ENCODE data around the gene ITGB1. TPM values are rescaled to one million over a fixed set of nuclear protein-coding genes. Genes with fewer than 3 reads are reported as not detected.

Gene ITGB1
- total and polyA plus RNA-seq, 9 of the 15 experiments (the other 6 are each of a cell fraction or from before 2014, with no cell fraction given): 40.2 to 194 (median 155) TPM

DNA sequence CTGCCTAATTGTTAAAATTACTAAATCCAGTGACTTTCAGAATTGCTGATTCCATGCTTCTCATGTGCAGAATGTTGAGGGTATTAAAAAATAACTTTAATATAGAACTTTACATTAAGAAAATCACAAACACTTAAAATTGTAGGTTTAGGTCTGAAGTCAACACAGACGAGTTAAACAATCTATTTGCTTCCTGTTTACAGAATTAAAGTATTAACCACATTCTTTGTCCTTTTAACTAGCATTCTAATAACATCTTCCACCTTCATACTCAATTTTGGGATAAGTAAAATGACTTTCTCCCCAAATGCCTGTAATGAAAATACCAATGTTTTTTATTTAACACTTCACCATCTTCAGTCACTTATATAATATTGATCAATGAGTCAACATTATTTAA lies 2.2 kb downstream of the ITGB1 start:
- 0% methylated on average over 1 of the region's 1 CpG for WGBS (ENCODE audit: insufficient coverage, low coverage, missing lambda C conversion rate)
- ATAC-seq (no peak), FAIRE-seq (no peak), DNase-seq (ENCODE audit: extremely low read depth in 1 of 4, low spot score in 3 of 4) (no peak)
- peaks cover 10 to 40% of the 10 kb centered on the region in 2 experiments; a peak in 4 of 5 replicates for H3K4me1 ChIP-seq (replicated peaks in 1 of 2; ENCODE audit: control insufficient read depth in 2 of 2, insufficient read depth in 2 of 2, low read length in 2 of 2)
- H3K9me1 ChIP-seq (ENCODE audit: control insufficient read depth, insufficient read depth, low read length): no peaks in the 10 kb centered on the region
- in situ Hi-C loops (cut with MboI): no loop called here
- CTCF ChIA-PET (ENCODE audit: low intra/inter-chr PET ratio): no interaction called here
- BruUV-seq (replicated peaks): TSS peak; percentile 41
- peaks cover 15% of the 10 kb centered on the region; the same call in 2 of the 3 replicates for H3K36me3 ChIP-seq (ENCODE audit: control insufficient read depth, insufficient read depth, low read length)
- H4K20me1 ChIP-seq (replicated peaks; ENCODE audit: control insufficient read depth, insufficient read depth, low read length): peaks cover 21% of the 10 kb centered on the region
- H3K4me3 ChIP-seq: peak overlapping the region; percentile 81
- no peaks in the 10 kb centered on the region for H3K9me3 ChIP-seq (replicated peaks; ENCODE audit: control insufficient read depth, insufficient read depth, low read depth, low read length)
- H3K9ac ChIP-seq (ENCODE audit: insufficient read depth in 1 of 2, low read depth in 2 of 2, low read length in 2 of 2): peak overlapping the region in 1 of 2 experiments; percentile 96; a peak in 2 of 4 replicates
- TF ChIP-seq CAMTA2 (CRISPR knock-in tag; conservative IDR thresholded peaks at IDR 0.05): no peak
- POLR2A ChIA-PET: interaction anchor here (0.7 to 2.9 kb wide), 7 partner anchors 8 to 1118 kb away, joined by 3 to 20 read pairs (median 11); no protein-coding TSS in a partner anchor
- no peaks in the 10 kb centered on the region for H3K27me3 ChIP-seq (ENCODE audit: control insufficient read depth in 2 of 2, insufficient read depth in 2 of 2, low read length in 2 of 2)
- H3K4me2 ChIP-seq (ENCODE audit: insufficient read depth, low read length): peak overlapping the region; percentile 85
- peak overlapping the region; percentile 97 for H3K27ac ChIP-seq (ENCODE audit: extremely low read depth, low read depth, low read length)
- H3K79me2 ChIP-seq (ENCODE audit: control insufficient read depth, insufficient read depth, low read length): peaks cover 95% of the 10 kb centered on the region
- H2AFZ ChIP-seq (ENCODE audit: low read depth, low read length): no peak overlapping the region
- intact Hi-C loops (cut with micrococcal nuclease): loop anchor here (5.0 to 10.0 kb wide), 2 partner anchors 33 to 581 kb away; no protein-coding TSS in a partner anchor

DNA sequence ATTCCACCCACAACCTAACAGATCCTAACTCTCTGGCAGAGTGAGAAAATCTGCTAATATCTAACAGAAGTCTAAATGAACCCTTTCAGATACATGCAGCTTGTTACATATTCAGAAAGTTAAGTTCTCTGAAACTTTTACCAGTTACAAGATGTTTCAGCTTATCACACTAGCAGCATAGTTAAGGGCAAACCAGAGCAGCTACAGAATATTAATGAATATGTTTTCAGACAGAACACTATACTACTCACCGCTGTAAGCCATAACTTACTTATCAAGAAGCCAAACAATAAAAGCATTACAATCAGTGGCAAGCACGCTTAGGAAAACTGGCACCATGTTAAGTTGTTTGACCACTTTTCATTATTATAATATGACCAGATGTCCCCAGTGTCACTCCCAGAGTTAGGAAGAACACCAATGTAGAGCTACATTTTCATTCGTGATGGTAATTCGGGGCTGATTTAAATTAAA lies 2.7 kb downstream of the ITGB1 start:
- ATAC-seq (no peak), DNase-seq (ENCODE audit: extremely low read depth in 1 of 4, low spot score in 3 of 4) (no peak), FAIRE-seq (peak; percentile 11)
- ChIA-PET POLR2A (interaction anchor here (0.7 to 2.9 kb wide), 6 partner anchors 8 to 30 kb away, joined by 3 to 20 read pairs (median 12); no protein-coding TSS in a partner anchor), CTCF (ENCODE audit: low intra/inter-chr PET ratio) (no interaction called here)
- Histone ChIP-seq H4K20me1 (replicated peaks; ENCODE audit: control insufficient read depth, insufficient read depth, low read length) (peaks cover 25% of the 10 kb centered on the region), H3K4me2 (ENCODE audit: insufficient read depth, low read length) (peak overlapping the region; percentile 77), H3K9me3 (replicated peaks; ENCODE audit: control insufficient read depth, insufficient read depth, low read depth, low read length) (no peaks in the 10 kb centered on the region), H3K9ac (ENCODE audit: insufficient read depth in 1 of 2, low read depth in 2 of 2, low read length in 2 of 2) (peak overlapping the region in 1 of 2 experiments; percentile 96; a peak in 3 of 4 replicates), H3K9me1 (ENCODE audit: control insufficient read depth, insufficient read depth, low read length) (no peaks in the 10 kb centered on the region), H3K4me1 (replicated peaks in 1 of 2; ENCODE audit: control insufficient read depth in 2 of 2, insufficient read depth in 2 of 2, low read length in 2 of 2) (peaks cover 10 to 39% of the 10 kb centered on the region in 2 experiments; a peak in 4 of 5 replicates), H3K27ac (ENCODE audit: extremely low read depth, low read depth, low read length) (peak overlapping the region; percentile 32), H3K79me2 (ENCODE audit: control insufficient read depth, insufficient read depth, low read length) (peaks cover 95% of the 10 kb centered on the region), H3K4me3 (peak overlapping the region; percentile 81), H3K36me3 (ENCODE audit: control insufficient read depth, insufficient read depth, low read length) (peaks cover 15% of the 10 kb centered on the region; the same call in 2 of the 3 replicates), H2AFZ (ENCODE audit: low read depth, low read length) (no peak overlapping the region), H3K27me3 (ENCODE audit: control insufficient read depth in 2 of 2, insufficient read depth in 2 of 2, low read length in 2 of 2) (no peaks in the 10 kb centered on the region)
- TF ChIP-seq, protein P1, sequence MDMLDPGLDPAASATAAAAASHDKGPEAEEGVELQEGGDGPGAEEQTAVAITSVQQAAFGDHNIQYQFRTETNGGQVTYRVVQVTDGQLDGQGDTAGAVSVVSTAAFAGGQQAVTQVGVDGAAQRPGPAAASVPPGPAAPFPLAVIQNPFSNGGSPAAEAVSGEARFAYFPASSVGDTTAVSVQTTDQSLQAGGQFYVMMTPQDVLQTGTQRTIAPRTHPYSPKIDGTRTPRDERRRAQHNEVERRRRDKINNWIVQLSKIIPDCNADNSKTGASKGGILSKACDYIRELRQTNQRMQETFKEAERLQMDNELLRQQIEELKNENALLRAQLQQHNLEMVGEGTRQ (CRISPR knock-in tag; IDR thresholded peaks at IDR 0.05): no peak
- TF ChIP-seq MTA2 (IDR thresholded peaks at IDR 0.05; ENCODE audit: low read depth) (no peak), NELFE (IDR thresholded peaks at IDR 0.05; ENCODE audit: insufficient read depth, insufficient read length) (no peak), ELF1 (tag; IDR thresholded peaks at IDR 0.05) (0 out of 2 replicates have a peak, but pooled peaks have one; percentile 21), RBFOX2 (IDR thresholded peaks at IDR 0.05; ENCODE audit: low read depth, low read length) (peak; percentile 40; the same call in 1 of the 2 replicates)
- TF ChIP-seq, protein P2, sequence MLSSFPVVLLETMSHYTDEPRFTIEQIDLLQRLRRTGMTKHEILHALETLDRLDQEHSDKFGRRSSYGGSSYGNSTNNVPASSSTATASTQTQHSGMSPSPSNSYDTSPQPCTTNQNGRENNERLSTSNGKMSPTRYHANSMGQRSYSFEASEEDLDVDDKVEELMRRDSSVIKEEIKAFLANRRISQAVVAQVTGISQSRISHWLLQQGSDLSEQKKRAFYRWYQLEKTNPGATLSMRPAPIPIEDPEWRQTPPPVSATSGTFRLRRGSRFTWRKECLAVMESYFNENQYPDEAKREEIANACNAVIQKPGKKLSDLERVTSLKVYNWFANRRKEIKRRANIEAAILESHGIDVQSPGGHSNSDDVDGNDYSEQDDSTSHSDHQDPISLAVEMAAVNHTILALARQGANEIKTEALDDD (IDR thresholded peaks at IDR 0.05): peak; percentile 89
- WGBS (ENCODE audit: insufficient coverage, low coverage, missing lambda C conversion rate): 3% methylated on average over 4 of the region's 4 CpGs
- BruUV-seq (replicated peaks): no TSS peak
- in situ Hi-C loops (cut with MboI): no loop called here
- intact Hi-C loops (cut with micrococcal nuclease): loop anchor here (5.0 to 10.0 kb wide), 2 partner anchors 33 to 581 kb away; no protein-coding TSS in a partner anchor
